Subcutaneous adipose tissue (tissue), 4 donors: ENCODE measurements around the gene KLF13. TPM values are rescaled to one million over a fixed set of nuclear protein-coding genes. Genes with fewer than 3 reads are reported as not detected.

Source experiments
- total RNA-seq, 4 donors: library from RNA; depleted of rRNA; stranded (reverse); fragments of >200 nt; gene quantifications; one replicate each; pipeline ENCODE4 v1.1.0, GENCODE V29; 2016
- TF ChIP-seq, protein P1 (sequence below): fragments of 450-650 bp; IDR thresholded peaks from one replicate; pipeline ENCODE4 v1.5.1; 2016; ENCODE audit warnings: low read depth, mild to moderate bottlenecking, control low read depth, antibody characterized with exemption, moderate library complexity

The KLF13 gene
- total RNA-seq, 4 donors from 2014 or later = 35.2 to 99.0 (median 56.1) TPM

DNA sequence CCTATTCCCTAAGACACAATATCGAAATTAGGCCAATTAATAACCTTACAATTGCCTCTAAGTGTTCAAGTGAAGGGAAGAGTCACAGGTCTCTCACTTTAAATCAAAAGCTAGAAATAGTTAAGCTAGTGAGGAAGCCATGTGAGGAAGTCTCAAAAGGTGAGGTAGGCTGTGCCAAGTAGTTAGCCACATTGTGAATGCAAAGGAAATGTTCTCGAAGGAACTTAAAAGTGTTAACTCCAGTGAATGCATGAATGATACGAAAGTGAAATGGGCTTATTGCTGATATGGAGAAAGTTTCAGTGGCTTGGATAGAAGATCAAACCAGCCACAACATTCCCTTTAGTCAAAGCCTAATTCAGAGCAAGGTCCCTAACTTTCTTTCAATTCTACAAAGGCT, 59.1 kb downstream of the KLF13 start:
- TF ChIP-seq, protein P1, sequence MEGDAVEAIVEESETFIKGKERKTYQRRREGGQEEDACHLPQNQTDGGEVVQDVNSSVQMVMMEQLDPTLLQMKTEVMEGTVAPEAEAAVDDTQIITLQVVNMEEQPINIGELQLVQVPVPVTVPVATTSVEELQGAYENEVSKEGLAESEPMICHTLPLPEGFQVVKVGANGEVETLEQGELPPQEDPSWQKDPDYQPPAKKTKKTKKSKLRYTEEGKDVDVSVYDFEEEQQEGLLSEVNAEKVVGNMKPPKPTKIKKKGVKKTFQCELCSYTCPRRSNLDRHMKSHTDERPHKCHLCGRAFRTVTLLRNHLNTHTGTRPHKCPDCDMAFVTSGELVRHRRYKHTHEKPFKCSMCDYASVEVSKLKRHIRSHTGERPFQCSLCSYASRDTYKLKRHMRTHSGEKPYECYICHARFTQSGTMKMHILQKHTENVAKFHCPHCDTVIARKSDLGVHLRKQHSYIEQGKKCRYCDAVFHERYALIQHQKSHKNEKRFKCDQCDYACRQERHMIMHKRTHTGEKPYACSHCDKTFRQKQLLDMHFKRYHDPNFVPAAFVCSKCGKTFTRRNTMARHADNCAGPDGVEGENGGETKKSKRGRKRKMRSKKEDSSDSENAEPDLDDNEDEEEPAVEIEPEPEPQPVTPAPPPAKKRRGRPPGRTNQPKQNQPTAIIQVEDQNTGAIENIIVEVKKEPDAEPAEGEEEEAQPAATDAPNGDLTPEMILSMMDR = no peak

DNA sequence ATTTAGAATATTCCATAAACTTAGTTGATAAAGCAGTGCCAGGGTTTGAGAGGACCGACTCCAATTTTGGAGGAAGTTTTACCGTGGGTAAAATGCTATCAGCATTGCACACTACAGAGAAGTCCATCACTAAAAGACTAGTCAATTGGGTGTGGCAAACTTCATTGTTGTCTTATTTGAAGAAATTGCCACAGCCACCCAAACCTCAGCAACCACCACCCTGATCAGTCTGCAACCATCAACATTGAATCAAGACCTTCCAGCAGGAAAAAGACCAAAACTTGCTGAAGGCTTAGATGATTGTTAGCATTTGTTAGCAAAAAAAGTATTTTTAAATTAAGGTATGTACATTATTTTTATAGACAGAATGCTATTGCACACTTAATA, 60.5 kb downstream of the KLF13 start:
- TF ChIP-seq, protein P1 = no peak

DNA sequence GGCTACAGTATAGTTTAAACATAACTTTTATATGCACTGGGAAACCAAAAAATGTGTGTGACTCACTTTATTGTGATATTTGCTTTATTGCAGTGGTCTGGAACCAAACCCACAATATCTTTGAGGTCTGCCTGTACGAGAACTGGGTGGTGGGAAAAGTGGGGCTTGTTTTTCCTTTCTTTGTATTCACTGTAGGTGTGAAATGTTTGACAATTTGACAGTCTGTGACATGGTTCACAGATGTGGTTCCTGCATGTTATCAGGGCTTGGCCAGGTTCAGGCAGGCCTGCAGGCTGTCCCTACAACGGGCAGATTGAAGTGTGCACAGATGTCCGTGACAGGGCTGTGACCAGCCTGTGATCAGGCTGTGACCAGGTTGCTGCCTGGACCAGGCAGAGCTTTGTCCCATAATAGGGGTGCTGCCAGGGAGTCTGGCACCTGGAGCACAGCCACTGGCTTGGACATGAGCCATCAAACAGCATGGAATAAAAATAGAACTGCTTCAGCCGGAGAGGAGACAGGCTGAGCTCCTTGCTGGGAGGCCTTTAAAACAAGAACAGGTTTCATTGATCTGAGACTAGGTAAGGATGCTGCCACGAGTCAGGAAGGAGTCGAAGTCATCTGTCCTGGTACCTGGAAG, 61.0 kb downstream of the KLF13 start:
- TF ChIP-seq, protein P1 = no peak

DNA sequence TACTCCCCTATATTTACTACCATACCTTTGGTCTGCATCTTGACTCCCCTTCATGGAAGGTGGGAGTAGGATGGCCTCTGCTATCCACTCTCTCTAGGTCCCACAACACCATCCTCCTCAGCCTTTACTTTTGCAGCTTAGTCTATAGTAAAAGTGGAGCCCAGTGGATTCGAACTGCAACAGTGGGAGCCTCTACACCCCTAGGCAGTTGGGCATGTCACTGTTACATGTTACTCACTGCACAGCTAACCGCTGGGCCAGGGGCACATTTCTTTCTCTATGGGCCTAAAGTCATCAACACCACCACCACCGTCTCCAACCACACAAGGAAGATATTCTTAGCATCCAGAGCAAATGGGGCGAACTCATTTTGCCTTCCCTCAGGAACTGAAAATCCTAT, 62.9 kb downstream of the KLF13 start:
- TF ChIP-seq, protein P1 = no peak

DNA sequence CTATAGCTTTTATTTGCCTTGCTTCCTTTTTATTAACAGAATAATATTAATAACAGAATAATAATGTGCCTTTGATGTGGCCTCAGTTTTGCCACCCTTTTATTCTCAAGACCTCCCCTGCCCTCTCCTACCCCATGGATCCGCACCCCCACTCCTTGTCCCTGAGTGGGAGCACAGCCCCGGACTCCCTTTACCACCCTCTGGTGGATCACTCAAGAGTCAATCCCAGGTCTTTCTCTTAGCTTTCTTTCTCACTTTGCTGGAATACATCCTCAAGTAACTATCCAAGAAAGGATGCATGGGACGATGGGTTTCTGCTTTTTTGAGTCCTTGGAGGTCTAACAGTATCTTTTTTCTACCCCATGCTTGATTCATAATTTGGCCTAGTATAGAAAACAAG, 63.4 kb downstream of the KLF13 start:
- TF ChIP-seq, protein P1 = no peak

DNA sequence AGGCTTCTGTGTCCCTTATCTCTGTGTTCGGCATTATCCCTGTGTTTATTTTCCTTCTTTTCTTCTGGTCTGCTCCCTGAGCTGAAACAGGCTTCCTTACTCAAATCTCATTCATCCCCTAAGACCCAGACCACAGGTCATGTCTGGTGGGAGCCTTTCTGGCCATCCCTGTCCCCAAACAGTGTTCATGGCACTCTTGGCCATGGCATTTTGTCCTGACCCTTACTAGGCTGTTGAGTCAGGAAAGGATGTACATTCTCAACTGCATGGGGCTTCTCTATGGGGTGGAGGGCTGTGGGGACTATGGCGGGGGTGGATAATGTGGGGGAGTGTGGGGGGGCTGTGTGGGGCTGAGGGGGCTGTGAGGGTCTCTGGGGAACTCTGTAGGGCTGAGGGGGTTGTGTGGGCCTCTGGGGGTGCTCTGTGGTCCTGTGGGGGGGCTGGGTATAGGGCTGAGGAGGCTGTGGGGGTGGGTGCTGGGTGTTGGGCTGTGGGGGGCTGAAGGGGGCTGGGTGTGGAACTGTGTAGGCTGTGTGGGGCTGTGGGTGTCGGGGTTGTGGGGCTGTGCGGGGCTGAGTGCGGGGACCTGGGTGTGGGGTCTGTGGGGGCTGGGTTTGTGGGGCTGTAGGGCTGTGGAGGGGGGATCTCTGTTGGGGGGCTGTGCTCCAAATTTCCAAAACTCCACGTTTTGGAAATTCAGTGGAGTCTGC, 64.3 kb downstream of the KLF13 start:
- TF ChIP-seq, protein P1 = no peak

DNA sequence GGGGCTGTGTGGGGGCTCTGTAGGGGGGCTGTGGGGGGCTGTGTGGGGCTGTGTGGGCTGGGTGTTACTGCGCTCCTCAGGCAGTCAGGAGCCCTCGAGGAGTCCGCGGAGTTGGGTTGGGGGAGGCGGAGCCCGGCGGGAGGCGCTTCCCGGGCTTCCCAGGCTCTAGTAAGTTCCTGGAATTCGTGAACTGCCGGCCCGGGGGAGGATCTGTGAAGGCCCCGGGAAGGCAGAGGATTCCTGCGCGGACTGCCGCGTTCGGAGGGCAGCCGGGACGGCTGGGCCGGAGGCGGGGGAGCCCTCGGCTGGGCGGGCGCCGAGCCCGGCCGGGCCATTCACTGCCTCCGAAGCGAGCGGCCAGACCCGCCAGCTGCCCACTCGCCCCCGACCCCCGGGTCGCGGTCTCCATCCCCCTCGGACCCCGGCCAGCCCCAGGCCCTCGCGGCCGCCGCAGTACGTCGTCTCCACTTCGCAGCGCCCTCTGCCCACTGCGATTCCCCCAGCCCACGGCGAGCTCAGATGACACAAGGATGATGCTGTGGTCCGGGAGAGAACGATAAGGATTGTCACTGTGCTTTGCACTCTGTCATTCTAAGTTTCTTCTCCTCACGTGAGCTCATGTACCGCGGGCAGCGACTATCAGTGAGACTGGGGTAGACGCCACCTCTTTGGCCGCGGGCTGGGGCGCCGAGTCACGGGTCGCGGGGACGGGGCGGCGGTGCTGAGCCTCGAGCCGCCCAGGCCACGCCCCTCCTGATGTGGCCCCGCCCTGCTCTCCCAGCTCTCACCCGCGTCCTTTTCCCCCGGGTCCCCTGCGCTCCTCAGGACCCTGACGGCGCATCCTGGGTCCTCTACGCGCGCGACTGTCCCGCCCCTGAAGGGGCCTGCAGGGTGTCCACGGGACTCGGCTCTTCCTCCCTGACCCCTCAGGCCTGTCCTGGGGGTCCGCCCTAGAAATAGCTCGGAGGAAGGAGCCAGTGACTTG, 65.3 kb downstream of the KLF13 start:
- TF ChIP-seq, protein P1 = no peak
